NCI-H1048 (cell line): Measurements from ENCODE around the gene TRIP6.

Source experiments
- DNase-seq: peaks from one replicate; lab custom pipeline; 2025; lab: John Stamatoyannopoulos, UW

The TRIP6 gene, protein sequence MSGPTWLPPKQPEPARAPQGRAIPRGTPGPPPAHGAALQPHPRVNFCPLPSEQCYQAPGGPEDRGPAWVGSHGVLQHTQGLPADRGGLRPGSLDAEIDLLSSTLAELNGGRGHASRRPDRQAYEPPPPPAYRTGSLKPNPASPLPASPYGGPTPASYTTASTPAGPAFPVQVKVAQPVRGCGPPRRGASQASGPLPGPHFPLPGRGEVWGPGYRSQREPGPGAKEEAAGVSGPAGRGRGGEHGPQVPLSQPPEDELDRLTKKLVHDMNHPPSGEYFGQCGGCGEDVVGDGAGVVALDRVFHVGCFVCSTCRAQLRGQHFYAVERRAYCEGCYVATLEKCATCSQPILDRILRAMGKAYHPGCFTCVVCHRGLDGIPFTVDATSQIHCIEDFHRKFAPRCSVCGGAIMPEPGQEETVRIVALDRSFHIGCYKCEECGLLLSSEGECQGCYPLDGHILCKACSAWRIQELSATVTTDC

DNA sequence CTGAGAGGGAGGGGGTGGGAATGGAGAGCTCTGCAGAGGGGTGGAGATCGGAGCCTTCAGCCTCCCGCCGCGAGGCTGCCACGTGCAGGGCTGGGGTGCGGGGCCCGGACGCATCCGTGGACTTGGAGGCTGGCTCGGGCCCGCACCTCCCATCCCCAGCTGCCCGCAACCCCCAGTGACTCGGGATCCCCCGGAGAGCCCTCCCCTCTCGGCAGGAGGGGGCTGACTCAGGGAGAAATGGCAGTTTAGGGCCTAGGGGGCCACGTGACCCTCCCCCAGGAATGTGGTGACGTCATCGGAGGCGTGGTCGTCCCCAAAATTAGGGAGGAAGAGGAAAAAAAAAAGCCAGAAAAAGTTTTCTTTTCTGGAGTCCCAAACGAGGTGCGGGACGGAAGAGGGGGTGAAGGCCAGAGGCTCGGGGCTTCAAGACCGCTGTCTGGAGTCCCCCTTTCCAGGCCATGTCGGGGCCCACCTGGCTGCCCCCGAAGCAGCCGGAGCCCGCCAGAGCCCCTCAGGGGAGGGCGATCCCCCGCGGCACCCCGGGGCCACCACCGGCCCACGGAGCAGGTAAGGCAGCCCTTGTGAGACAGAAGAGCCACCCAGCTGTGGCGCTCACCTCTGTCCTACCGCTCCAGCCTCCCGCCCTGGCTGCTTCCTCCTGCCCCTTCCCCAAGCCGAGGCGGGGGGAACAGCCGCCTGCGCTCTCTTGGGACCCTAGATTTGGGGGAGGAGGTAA lies at the start of gene TRIP6:
TRIP6 (plus strand) TSS at position 348 of the 736 bp plus-strand sequence; CDS start at position 459, 111 bp downstream.
- DNase-seq = peak; percentile 45

DNA sequence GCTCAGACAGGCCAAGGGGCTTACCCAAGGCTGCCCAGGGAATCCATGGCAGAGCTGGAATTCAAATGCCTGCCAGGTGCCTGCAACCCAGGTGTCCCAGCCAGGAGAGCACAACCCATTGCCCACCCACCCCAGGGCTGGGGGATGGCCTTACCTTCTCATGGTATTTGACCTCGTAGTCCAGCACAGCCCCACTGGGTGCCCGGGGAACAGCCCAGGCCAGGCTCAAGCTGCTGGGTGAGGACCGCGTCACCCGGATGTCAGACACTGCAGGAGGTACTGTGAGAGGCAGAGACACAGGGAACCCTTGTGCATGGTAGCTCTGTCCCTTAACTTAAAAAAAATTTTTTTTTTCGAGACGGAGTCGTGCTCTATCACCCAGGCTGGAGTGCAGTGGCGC lies 48.8 kb upstream of the TRIP6 start:
- DNase-seq = no peak

DNA sequence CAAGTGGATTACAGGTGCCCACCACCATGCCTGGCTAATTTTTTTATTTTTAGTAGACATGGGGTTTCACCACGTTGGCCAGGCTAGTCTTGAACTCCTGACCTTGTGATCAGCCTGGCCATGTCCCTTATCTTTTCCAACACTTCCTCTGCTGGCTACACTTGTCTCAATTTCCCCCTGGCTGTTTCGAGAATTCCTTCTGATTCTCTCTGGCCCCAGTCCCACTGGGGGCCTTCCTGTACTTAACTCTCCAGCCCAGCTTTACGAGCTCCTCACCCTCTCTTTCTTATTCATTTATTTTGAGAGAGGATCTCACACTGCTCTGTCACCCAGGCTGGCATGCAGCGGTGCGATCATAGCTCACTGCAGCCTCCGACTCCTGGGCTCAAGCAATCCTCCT lies 48.4 kb upstream of the TRIP6 start:
- no peak for DNase-seq

GRCh38 chr7:100819586-100819985 lies 47.6 kb upstream of the TRIP6 start:
- no peak for DNase-seq

DNA sequence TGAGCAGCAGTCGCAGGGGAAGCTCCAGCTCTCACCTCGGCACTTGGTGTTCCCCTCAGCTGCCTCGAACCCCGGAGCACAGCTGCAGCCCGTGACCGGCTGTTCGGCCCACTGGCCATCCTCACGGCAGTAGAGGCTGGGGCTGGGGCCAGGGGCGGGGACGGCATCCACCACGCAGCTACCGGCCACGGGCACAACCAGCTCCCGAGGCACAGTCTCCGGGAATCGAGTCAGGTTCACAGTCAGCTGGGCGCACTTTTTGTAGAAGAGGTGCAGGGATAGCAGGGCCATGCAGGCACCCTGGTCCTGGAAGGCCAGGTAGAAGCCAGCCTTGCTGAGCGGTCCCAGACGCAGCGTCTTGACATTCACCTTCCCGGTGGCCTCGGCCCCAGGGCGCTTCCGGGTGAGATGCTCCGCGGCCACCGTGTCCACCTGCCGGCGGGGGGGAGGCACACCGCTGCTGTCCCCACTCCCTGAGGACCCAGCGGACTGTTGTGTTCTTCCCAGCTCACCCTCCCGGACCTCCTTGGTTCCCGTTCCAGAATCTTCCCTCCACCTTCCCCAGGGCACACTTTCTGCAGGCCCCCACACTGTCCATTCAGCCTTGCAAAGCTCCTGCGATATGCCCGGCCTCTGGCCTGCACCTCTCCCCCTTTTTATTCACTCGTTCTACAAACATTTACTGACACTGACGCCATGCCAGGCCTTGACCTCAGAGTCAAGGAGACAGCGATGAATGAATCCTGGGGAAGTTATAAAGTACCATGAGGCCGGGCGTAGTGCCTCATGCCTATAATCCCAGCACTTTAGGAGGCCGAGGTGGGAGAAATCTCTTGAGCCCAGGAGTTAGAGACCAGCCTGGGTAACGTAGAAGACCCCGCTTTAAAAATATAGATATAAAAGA lies 44.7 kb upstream of the TRIP6 start:
- no peak for DNase-seq

DNA sequence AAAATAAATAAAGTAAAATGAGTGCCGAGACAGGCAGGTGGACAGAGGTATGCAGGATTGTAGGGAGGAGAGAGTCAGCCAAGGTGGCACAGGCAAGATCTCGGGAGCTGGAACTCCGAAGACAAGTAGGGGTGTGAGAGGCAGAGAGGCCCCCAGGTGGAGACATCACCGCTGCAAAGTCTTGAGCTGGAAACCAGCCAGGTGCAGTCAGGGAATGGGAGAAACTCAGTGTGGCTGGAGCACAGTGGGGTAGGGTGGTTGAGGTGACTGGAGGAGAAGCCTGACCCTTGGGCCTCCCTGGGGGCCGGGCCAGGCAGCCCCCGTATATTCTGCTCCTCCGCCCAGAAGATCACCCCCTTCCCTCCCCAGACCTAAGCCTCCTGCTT lies 44.1 kb upstream of the TRIP6 start:
- no peak for DNase-seq

GRCh38 chr7:100823534-100823933 lies 43.7 kb upstream of the TRIP6 start:
- no peak for DNase-seq

DNA sequence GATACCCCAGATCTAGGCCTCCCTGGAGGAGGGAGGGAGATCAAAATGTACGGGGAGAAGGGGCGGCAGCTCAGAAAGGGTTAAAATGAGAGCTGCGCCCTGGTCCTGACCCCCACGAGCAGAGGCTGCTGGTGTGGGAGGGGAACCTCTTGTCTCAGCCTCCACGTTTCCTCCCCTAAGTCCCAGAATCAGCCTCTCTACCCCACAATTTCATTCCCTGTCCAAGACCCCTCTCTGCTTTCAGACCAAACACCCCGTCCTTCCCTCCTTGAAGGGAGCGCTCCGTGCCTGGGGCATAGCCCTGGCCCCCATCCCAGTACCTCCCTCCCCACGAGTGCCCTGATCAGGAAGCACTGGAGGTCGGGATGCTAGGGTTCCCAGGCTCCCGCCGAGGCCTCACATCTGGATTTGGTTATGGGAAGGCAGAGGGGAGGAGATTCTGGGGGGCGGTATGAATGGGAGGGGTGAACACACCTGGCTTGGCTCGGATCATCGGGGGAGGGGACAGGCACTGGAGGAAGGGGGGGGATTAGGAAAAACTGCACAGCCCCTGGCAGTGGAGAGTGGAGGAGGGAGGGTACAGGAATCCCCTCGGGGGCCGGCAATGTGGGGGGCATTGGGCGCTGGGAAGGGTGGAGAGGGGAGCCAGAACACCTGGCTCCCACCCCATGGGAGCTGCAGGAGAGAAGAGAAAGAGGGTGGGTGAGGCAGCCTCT lies 42.5 kb upstream of the TRIP6 start:
- DNase-seq = no peak

GRCh38 chr7:100825215-100825671 lies 41.9 kb upstream of the TRIP6 start:
- no peak for DNase-seq

- no peak for DNase-seq
Observed at GRCh38 chr7:100825751-100826513, 41.3 kb upstream of the TRIP6 start.

DNA sequence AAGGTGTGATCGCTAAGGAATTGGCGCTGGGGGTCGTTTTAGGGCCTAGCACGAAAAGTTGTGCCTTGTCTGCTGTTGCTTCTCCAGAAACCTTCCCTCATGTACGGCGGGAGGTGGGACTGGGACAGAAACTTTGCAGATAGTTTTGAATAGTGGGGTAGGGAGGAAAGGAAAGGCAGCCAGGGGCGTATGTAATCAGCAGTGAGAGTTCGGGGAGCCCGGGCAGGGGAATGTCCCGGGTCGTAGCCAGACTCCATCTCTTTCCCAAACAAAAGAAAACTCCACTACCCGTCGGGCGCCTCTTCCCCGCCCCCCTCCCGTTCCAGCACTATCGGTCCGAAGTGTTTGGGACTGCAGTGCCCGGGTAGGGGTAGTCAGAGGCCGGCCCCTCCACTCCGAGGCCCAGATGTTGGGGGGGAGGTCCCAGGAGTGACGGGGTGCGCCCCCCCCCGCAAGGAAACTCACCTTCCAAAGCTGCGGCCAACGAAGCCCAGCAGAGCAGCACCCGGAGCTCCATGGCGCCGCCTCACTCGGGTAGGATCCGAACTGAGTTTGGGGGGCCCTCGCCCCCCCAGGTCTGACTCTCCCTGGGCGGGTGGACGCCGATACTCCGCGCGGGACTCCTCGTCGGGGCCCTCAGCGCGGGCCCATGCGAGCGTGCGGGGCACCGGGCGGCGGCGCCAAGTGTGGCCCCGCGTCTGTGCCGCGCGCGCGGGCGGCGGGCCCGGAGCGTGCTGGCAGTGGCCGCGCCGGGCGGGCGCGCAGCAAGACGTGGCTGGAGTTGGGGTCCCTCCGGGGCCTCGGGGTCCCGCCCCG lies 40.5 kb upstream of the TRIP6 start:
- DNase-seq = no peak

GRCh38 chr7:100827330-100828226 lies 39.6 kb upstream of the TRIP6 start, which contains the start of gene EPHB4:
TSS of gene EPHB4 (minus strand) at chr7:100827523. CDS start at chr7:100827030, 493 bp downstream.
- DNase-seq = peak; percentile 48

- no peak for DNase-seq
Observed at GRCh38 chr7:100829150-100829716, 38.0 kb upstream of the TRIP6 start.

GRCh38 chr7:100830396-100830795 lies 36.8 kb upstream of the TRIP6 start:
- DNase-seq = no peak

DNA sequence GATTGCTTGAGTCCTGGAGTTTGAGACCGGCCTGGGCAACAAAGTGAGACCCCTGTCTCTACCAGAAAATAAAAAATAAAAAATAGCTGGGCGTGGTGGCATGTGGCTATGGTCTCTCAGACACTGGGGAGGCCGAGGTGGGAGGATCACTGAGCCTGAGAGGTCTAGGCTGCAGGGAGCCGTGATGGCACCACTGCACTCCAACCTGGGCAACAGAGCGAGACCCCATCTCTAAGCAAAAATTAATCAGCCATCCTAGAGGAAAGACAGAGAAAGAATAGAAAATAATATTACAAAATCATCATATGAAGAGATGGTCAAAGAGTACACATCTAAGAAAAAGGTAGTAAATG lies 34.9 kb upstream of the TRIP6 start:
- no peak for DNase-seq

- no peak for DNase-seq
Observed at GRCh38 chr7:100835903-100836811, 31.0 kb upstream of the TRIP6 start.

DNA sequence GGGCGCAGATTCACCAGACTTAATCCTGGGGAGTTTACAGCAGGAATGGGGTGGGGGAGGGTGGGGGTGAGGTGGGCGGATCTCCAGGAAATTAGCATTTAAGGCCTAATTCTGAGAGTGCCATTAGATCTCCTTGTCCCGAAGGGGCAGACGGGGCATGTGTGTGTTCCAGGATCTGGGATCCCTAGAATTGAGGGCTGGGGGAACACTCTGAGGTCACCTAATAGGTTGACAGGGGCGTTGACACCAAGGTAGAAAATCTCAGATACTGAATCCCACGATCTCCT lies 30.4 kb upstream of the TRIP6 start:
- no peak for DNase-seq
